SJSA1 (cell line): ENCODE results near the gene SERTAD3. TPM values are rescaled to one million over a fixed set of nuclear protein-coding genes. Genes with fewer than 3 reads are reported as not detected.
A peak's percentile ranks its signal among the peaks of the same experiment; 100 is the strongest.
"Not testable (repeated sequence)": the region's sequence is repeated elsewhere in the genome, so short reads cannot be mapped to it uniquely, and the experiment has no call there.

Experiments used
- DNase-seq, 2 experiments: peaks; one replicate each; pipeline ENCODE4 v3.0.0-alpha.2; 2015 to 2020; ENCODE audit warnings: low spot score in 2 of 2, low read depth in 1 of 2
- H3K27ac ChIP-seq: fragments of 250-450 bp; sonication (Bioruptor Pico); 2 replicates; pipeline ENCODE4 v1.5.1; 2020; ENCODE audit warnings: mild to moderate bottlenecking, moderate library complexity
- H3K27me3 ChIP-seq: fragments of 250-450 bp; sonication (Bioruptor Pico); replicated peaks from 2 replicates; pipeline ENCODE4 v1.5.1; 2020; ENCODE audit warnings: mild to moderate bottlenecking, moderate library complexity
- H3K36me3 ChIP-seq: fragments of 250-450 bp; sonication (Bioruptor Pico); 2 replicates; pipeline ENCODE4 v1.5.1; 2020; ENCODE audit warnings: mild to moderate bottlenecking
- H3K4me1 ChIP-seq: fragments of 250-450 bp; sonication (Bioruptor Pico); replicated peaks from 2 replicates; pipeline ENCODE4 v1.6.1; 2021; ENCODE audit warnings: mild to moderate bottlenecking
- H3K4me3 ChIP-seq: fragments of 250-450 bp; sonication (Bioruptor Pico); 2 replicates; pipeline ENCODE4 v1.5.1; 2020; ENCODE audit warnings: mild to moderate bottlenecking
- H3K9me3 ChIP-seq: fragments of 250-450 bp; sonication (Bioruptor Pico); replicated peaks from 2 replicates; pipeline ENCODE4 v1.5.1; 2020; ENCODE audit warnings: mild to moderate bottlenecking
- total RNA-seq: library from RNA; depleted of rRNA; stranded (reverse); fragments of >200 nt; shearing (Covaris generic); gene quantifications from 2 replicates; pipeline ENCODE4 v1.2.3, GENCODE V29; 2014

Gene SERTAD3
- total RNA-seq, 1 experiment from 2014 or later: 16.1 TPM

DNA sequence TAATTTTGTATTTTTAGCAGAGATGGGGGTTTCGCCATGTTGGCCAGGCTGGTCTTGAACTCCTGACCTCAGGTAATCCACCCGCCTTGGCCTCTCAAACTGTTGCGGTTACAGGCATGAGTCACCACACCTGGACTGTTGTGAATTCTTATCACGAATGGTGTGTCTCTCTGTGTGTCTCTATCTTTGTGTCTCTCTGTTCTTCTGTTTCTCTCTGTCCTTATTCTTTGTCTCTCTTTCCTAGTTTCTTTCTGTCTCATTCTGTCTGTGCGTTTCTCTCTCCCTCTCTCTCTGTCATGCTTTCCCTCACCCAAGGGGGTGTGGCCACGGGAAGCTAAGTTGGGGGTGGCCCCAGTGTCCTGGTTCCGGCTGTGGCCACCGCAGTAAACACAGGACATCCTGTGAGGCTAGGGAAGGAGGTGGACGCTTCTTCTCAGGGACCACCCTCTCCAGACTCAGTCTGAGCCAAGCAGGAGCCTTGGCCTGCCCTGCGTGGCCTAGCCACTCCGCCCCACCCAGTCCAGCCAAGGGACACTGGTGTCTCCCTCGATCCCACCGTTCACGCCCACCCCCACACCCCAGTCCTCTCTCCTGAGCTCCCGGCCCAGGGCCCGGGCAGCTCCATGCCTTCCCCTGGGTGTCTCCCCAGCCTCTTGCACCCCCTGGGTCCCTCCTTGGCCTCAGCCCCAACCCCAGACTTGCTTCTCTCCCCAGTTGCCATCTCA lies 27.1 kb downstream of the SERTAD3 start:
- no peak overlapping the region for H3K4me3 ChIP-seq
- peak; percentile 80 to 86 for DNase-seq
- peaks cover 6% of the 10 kb centered on the region; the same call in 1 of the 2 replicates for H3K36me3 ChIP-seq
- H3K27ac ChIP-seq: peak overlapping the region; percentile 65
- peaks cover 30% of the 10 kb centered on the region for H3K4me1 ChIP-seq
- H3K9me3 ChIP-seq: no peaks in the 10 kb centered on the region
- no peaks in the 10 kb centered on the region for H3K27me3 ChIP-seq

DNA sequence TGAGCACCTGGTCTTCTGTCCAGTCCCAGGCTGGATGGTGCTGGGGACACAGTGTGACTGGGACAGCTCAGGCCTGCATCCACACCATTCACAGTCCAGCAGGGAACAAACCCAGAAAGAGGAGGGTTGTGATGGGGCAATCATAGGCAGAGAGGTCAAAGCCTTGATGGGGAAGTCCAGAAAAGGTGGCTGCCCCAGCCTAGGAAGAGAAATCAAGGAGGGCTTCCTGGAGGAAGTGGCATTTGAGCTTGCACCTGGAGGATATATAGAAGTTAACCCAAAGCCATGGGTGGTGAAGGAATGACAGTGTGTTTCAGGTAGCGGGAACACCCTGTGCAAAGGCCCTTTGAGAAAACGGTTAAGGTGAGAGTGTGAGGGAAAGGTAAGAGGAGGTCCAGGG lies 28.4 kb downstream of the SERTAD3 start:
- Histone ChIP-seq H3K36me3 (no peaks in the 10 kb centered on the region), H3K4me3 (no peak overlapping the region), H3K27me3 (no peaks in the 10 kb centered on the region), H3K27ac (no peak overlapping the region), H3K9me3 (no peaks in the 10 kb centered on the region), H3K4me1 (peaks cover 21% of the 10 kb centered on the region)
- no peak for DNase-seq

DNA sequence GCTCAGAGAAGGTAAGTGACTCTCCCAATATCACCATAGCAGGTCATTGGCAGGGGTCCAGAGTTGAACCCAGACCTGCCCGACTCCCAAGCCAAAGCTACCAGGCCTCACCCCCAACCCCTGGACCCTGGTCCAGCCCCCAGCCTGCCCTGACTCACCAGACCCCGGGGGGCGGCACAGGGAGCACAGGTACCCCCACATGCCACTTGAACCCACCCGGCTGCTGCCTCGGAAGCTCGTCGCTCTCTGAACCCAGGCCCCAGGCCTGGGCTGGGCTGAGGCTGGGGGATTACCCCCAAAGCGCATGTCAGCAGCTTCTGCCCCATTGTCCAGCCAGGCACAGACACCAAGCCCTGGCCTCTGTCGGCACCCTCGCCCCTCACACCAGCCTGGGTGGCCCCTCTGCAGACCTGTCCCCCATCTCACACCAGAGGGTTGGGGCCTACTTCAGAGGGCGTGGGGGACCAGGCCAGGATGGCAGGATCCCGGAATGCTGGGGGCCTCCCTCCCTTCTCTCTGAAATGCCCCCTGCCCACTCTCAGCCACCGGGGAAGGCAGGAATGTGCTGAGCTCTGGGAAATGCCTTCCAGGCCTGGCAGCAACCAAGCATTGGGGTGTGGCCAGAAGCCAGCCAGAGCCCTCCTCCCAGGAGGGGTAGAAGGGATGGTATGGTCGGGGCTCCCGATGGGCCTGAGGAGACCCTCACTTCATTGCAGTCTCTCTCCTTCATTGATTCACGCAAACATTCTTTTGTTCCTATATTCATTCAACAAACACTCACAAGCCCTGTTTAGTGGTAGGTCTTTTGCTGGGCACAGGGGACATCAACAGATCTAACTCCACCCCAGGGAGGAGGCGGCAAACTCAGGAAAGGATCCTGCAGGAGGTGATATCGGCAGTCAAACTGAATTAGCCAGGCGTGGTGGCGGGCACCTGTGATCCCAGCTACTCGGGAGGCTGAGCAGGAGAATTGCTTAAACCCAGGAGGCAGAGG lies 29.3 kb downstream of the SERTAD3 start:
- Histone ChIP-seq H3K4me3 (no peak overlapping the region), H3K36me3 (no peaks in the 10 kb centered on the region), H3K4me1 (peaks cover 20% of the 10 kb centered on the region), H3K27ac (no peak overlapping the region), H3K27me3 (no peaks in the 10 kb centered on the region), H3K9me3 (no peaks in the 10 kb centered on the region)
- no peak for DNase-seq

DNA sequence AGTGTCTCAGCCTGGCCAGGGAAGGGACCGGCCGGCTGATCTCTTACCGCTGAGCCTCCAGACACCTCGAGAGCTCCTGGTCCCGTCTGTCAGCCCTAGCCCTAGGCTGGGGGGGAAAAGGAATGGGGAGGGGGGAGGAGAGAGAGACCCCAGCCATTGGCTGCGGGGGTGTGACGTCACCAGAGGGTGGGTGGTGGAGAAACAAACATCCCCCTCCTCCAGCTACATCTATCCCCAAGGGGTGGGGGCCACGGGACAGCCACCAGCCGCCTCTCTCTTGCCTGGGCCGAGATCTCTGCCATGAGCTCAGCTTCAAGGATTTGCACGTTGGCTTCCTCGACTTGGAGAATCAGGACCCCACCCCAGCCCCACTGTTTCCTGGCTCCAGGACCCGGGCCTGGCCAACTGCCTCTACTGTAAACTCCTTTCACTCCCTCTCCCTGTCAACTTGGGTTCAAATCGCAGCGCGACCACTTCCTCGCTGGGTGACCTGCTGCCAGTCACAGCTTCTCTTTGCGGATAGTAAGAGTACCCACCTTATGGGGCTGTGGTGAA lies 30.8 kb downstream of the SERTAD3 start, which contains the start of gene PRX:
PRX (minus strand) TSS at position 88 of the 555 bp plus-strand sequence. CDS start 5,446 bp downstream, outside the sequence.
- H3K4me1 ChIP-seq: peaks cover 20% of the 10 kb centered on the region
- H3K27me3 ChIP-seq: no peaks in the 10 kb centered on the region
- H3K4me3 ChIP-seq: no peak within 1 kb of the TSS
- H3K9me3 ChIP-seq: no peaks in the 10 kb centered on the region
- DNase-seq: no peak
- H3K27ac ChIP-seq: no peak within 1 kb of the TSS
- H3K36me3 ChIP-seq: no peaks in the 10 kb centered on the region

DNA sequence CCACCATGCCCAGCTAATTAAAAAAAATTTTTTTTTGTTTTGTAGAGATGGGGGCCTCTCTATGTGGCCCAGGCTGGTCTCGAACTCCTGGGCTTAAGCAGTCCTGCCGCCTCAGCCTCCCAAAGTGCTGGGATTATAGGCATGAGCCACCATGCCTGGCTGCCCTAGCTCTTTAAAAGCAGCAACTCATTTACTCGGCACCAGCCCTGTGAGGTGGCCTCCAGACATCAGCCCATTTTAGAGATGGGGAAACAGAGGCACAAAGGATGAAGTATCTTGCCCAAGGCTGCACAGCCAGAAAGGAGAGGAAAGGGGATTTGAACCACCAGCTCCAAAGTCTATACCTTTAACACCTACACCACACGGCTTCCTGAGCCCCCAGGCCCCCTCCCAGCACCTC lies 31.3 kb downstream of the SERTAD3 start:
- no peak for DNase-seq
- H3K9me3 ChIP-seq: no peaks in the 10 kb centered on the region
- H3K4me3 ChIP-seq: no peak overlapping the region
- no peaks in the 10 kb centered on the region for H3K36me3 ChIP-seq
- peaks cover 20% of the 10 kb centered on the region for H3K4me1 ChIP-seq
- H3K27ac ChIP-seq: no peak overlapping the region
- H3K27me3 ChIP-seq: no peaks in the 10 kb centered on the region

DNA sequence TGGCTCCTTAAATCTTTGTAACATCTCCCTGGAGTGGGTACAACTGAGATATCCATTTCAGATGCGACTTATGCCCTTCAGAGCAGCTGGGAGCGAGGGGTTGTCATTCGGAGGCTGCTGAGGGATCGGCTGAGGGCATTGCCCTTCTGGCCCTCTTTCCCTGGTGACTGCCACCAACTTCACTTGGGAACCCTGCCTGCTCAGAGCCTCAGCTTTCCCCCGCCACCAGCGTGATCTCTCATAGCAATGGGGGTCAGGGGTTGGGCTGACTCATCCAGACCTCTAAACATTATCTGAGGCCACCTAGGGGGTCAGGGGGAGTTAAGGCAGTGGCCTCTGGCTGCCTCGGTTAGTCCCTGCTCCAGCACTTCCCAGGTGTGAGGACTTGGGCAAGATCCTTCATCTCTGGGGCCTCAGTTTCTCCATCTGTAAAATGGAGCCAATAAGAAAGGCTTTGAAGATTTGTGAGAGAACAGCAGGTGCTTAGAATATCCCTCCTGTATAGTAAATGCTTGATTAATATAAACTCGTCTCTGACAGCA lies 32.1 kb downstream of the SERTAD3 start:
- Histone ChIP-seq H3K4me1 (peaks cover 11% of the 10 kb centered on the region), H3K9me3 (no peaks in the 10 kb centered on the region), H3K27me3 (no peaks in the 10 kb centered on the region), H3K27ac (no peak overlapping the region), H3K4me3 (no peak overlapping the region), H3K36me3 (no peaks in the 10 kb centered on the region)
- no peak for DNase-seq

DNA sequence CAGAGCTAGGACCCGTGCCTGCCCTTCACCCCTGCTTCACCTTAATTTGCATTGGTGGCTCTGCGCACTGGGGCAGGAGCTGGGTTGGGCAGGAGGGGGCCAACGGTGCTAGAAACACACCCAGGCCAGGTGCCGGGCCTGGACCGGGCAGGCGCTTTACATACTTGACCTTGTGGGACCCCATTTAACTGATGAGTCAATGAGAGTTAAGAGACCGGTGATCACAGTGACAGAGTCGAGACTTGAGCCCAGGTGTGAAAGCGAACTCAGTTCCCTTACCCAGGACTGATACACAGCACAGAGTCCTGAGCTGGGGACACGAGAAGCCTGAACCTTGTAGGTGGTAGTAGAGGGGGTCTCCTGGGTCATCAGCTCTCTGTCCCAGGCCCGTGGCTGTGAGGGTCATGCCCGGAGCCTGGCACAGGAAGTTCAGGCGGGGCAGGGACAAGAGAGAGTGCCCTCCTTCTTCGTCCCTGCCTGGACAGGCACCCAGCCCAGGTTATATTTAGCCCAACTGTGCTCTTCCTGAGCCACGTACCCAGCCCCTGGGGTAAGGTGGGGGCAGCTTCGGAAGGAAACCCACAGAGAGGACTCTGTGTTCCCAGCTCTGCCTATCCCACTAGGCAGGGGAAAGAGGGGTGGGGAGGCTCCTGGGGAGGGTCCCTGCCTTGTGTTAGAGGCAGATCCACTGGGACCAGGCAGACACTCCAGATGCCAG lies 32.9 kb downstream of the SERTAD3 start:
- Histone ChIP-seq H3K4me1 (peaks cover 6% of the 10 kb centered on the region), H3K36me3 (no peaks in the 10 kb centered on the region), H3K9me3 (no peaks in the 10 kb centered on the region), H3K27me3 (no peaks in the 10 kb centered on the region), H3K4me3 (no peak overlapping the region), H3K27ac (no peak overlapping the region)
- no peak for DNase-seq

DNA sequence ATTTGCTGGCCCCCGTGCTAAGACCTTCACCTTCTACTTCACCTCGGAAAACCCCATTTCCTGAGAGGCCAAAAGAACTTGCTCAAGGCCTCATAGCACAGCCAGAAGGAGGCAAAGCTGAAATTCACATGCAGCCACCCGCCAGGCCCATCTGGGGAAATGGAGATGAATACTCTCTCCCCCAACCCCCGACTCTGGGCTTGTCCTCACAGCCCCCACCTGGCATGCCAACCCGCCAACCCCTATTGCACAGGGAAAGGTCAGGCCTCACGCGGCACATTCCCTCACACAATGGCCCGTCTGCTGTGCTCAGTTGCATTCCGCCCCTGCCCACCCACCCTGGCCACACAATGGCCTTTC lies 34.1 kb downstream of the SERTAD3 start:
- Histone ChIP-seq H3K27ac (no peak overlapping the region), H3K27me3 (no peaks in the 10 kb centered on the region), H3K9me3 (no peaks in the 10 kb centered on the region), H3K4me1 (peaks cover 5% of the 10 kb centered on the region), H3K36me3 (no peaks in the 10 kb centered on the region), H3K4me3 (no peak overlapping the region)
- DNase-seq: no peak

DNA sequence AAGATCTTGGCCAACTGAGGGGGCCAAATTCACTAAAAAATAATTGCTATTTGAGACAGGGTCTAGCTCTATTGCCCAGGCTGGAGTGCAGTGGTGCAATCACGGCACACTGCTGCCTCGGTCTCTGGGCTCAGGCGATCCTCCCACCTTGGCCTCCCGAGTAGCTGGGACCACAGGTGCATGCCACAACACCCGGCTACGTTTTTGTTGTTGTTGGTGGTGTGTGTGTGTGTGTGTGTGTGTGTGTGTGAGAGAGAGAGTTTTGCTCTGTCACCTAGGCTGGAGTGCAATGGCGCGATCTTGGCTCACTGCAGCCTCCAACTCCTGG lies 35.6 kb downstream of the SERTAD3 start:
- H3K36me3 ChIP-seq, H3K4me1 ChIP-seq, H3K4me3 ChIP-seq, H3K27me3 ChIP-seq, DNase-seq, H3K9me3 ChIP-seq, H3K27ac ChIP-seq: not testable (repeated sequence)

DNA sequence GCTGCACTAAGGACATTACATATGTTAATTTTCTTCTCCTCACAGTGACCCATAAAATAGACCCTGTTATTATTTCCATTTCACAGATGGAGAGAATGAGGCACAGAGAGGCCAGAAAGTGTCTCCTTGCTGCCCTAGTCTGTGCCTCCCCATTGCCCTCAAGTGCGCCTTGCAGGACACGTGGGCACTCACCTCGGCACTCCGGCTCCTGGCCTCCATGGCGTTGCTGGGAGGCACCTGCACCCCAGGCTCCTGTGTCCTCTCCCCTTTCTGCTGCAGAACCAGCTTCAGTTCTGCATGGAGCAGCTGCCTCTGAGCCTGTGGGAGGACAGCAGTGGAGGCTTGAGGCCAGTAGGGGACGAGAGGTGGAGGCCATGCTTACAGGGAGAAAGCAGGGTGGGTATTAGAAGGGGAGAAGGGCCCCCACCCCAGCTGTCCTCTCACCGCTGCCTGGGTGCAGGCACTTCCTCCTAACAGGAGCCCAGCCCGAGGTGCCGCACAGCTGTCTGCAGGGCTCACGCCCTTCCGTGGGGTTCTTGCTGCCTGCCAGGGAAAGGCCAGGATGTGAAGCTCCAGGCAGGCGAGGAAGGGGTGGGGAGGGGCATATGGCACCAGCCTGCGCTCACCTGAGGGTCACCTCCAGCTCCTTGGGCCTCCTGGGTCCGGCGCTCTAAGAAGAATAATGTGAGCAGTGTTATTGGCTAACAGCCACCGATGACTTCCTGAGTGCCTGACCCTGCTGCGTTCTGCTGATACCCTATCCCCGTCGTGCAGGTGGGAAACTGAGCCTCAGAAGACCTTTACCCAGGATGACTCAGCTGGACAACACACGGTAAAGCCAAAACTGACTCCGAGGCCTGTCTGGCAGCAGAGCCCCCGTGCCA lies 36.2 kb downstream of the SERTAD3 start:
- no peak for DNase-seq
- Histone ChIP-seq H3K4me1 (peaks cover 4% of the 10 kb centered on the region), H3K4me3 (no peak overlapping the region)

DNA sequence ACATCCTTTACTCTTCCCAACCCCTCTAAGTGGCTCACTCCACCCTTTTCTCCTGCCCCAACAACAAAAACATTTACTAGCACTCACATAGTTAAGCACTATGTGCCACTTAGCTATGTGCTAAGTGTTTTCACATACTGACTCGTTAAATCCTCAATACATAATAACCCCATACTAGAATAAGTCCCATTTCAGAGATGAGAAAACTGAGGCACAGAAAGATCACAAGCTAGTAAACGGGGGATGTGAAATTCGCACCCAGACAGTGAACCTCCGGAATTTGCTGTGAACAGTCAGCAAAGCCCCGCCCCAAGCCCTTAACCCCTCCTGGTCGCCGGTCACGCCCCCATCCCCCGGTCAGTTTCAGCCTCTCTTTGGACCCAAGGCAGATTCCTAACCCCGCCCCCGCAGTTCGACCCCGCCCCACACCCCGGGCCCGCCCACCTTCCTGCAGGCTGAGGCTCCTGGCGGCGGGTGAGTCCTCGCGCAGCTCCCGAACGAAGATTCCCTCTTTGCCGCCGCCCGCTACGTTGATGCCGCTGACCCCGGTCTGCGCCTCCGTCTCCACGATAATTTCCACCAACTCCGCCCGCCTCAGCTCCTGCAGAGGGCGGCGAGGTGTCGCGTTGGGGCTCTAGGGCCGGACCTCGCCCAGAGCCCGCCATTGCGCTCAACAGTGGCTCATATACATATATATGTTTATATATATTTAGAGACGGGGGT lies 40.7 kb downstream of the SERTAD3 start:
- Histone ChIP-seq H3K9me3 (no peaks in the 10 kb centered on the region), H3K4me3 (peak overlapping the region; percentile 42), H3K27ac (no peak overlapping the region), H3K36me3 (no peaks in the 10 kb centered on the region), H3K4me1 (peaks cover 6% of the 10 kb centered on the region), H3K27me3 (no peaks in the 10 kb centered on the region)
- peak; percentile 69 to 97 for DNase-seq

More for the DNA sequence above, 36.2 kb downstream of the SERTAD3 start:
- Histone ChIP-seq H3K27me3 (no peaks in the 10 kb centered on the region), H3K27ac (no peak overlapping the region), H3K36me3 (no peaks in the 10 kb centered on the region), H3K9me3 (no peaks in the 10 kb centered on the region)

DNA sequence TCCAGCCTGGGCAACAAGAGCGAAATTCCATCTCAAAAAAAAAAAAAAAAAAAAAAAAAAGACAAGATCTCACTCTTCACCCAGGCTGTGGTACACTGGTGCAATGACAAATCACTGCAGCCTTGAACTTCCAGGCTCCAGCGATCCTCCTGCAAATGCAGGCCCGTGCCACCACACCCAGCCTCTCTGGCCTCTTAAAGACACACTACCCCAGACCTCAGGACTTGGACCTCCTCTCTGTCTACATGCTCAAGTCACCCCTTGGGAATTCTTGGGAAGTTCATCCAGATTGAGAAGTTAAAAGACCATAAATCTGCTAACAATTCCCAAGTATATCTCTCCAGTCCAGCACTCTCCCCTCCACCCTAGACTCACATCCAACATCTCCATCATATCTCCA lies 43.6 kb downstream of the SERTAD3 start:
- no peaks in the 10 kb centered on the region for H3K36me3 ChIP-seq
- DNase-seq: no peak
- H3K27me3 ChIP-seq: no peaks in the 10 kb centered on the region
- no peaks in the 10 kb centered on the region for H3K9me3 ChIP-seq
- peaks cover 6% of the 10 kb centered on the region for H3K4me1 ChIP-seq
- H3K27ac ChIP-seq: no peak overlapping the region
- no peak overlapping the region for H3K4me3 ChIP-seq
